Femur (tissue), 1 donor: ENCODE results near the gene FAM9C.

Source experiments
- DNase-seq: peaks from one replicate; pipeline ENCODE4 v3.0.0-alpha.2; 2017

FAM9C gene

GRCh38 chrX:13001961-13002671 is 42.3 kb downstream of the FAM9C start:
- no peak for DNase-seq

DNA sequence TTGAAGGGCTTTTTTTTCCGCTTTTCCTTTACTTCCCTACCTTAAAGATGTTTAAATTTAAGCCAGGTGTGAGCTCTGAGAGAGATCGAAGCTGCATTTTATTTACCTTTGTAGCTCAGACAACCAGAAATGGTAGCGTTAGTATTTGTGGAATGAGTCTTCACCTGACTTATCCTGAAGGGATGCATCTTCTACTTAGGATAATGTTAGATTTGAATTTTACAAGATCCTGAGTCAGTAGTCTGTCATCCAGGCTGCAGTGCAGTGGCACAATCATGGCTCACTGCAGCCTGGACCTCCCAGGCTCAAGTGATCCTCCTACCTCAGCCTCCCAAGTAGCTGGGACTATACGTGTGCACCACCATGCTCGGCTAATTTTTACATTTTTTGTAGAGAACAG is 43.3 kb downstream of the FAM9C start:
- DNase-seq = no peak

DNA sequence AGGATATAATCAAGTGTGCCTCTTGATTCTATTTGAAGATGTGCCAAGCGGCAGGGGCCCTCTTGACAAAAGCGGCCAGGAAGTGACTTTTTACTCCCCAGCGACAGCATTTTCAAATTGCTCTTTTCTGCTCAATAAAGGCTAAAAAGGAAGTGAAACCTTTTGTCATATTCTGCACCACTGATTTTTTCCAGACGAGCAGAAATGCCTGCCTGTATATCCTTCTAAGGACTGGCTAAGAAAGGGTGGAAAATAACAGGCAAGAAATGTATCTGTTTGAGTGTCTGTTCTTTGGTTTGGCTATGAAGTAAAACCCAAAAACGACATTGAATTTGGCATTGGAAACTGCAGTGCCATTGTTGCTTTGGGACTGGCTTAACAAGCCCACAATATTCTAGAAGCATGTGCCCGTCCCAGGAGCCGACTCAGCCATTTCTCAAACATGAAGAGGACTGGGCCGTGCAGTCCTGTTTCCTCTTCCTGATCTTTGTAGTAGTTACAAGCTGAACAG is 44.1 kb downstream of the FAM9C start:
- DNase-seq = no peak

DNA sequence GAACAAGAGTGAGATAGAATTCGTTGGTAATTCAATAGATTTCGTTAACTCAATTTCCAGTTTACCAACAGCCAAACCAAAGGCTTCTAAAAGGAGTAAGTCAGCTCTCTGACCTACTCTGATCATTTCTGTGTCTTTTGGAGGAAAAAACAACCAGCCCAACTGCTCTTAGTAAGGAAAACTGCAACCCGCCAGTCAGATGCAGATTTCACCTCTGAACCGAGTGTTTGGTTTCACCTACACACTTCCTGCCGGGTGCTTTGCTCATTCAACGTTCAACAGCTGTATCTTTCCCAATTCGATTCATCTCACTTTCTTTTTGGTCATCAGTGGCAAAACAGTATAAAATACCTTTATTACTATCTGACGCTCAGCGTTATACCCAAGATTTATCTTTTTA is 45.0 kb downstream of the FAM9C start:
- no peak for DNase-seq

DNA sequence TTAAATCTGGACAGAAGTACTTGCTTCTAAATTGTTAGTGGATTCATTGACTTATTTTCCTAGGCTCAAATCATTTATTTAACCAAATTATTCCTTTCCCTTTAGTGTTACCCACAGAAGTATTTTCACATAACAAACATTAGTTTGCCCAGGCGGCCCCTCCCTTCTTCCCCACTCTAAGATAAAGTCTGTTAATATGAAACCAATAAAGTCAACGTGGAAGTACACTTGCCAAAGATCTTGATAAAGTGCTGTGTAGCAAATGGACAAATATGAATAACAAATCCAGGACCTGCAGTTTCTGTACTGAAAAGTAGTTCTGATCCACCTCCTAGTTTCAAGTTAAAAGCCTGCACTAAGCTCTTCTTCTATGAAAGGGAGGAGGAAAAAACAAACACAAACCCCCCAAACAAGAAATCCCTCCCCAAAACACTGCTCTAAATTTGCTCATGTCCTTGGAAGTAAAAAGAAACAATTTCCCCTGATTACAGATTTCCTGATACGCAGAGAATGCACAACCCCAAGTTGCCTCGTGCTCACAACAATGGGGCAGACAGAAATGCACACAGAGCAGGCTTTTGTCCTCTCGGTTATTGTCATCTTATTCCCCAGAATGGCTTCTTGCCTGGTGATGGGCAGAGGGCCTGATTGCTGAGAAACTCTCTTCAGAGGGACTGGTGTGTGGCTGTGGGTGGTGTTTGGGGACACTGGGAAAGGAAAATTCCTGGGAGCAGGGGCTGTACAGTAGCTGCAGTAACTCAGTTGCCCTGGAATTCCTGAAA is 46.3 kb downstream of the FAM9C start:
- no peak for DNase-seq

GRCh38 chrX:12996934-12997435 is 47.4 kb downstream of the FAM9C start:
- no peak for DNase-seq

DNA sequence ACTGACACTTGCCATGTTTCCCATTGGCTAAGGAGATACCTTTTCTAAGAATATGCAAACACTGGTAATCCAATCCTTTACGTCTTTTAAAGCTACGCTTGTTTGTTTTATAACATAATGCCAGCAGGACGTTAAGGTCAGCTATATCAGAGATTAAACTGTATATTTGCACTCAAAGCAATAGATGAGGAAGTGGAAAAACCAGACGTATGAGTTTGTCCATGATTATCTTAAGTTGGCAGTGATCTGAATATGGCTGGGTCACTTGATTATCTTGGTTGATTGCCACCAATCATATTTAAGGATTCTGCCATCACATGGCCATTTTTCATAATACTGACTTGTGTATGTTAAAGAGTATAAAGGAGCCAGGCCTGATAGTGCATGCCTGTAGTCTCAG is 50.1 kb downstream of the FAM9C start:
- no peak for DNase-seq

DNA sequence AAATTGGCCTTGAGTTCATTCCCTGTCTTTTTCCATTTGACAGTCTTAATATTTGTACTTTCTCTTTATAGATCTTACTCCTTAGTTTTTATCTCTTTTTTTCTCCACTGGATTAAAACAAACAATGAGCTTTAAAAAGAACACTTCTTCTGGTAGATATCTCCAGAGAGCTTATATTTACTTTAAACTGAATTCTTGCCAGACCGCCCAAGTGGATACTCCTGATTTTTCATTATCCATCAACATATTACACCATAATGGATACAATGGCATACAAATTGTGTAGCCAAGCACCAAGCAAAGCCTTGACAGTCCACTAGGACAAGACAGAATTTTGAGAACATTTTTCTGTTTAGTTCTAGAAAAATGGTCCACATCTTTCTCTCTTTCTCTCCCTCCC is 50.6 kb downstream of the FAM9C start:
- no peak for DNase-seq

- no peak for DNase-seq
Measured at GRCh38 chrX:12992544-12993118, 51.8 kb downstream of the FAM9C start.

GRCh38 chrX:12991575-12991974 is 52.8 kb downstream of the FAM9C start:
- no peak for DNase-seq

GRCh38 chrX:12989461-12989860 is 55.0 kb downstream of the FAM9C start:
- DNase-seq = no peak

DNA sequence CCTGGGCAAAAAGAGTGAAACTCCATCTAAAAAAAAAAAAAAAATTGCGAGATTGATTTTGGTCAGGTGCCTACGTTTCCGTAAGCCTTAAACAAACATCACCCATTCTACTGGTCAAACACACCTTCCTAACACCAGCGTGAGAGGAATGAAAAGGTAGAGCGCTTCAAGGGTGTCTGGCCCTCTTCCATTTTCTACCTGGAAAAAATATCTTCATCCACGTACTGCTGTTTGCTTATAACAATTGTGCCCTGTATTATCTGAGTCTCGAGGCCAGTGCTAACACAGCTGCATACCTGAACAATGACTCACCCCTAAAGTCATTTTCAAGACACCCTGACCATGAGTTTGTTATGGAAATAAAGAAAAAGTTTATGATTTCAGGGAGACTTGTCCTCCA is 55.6 kb downstream of the FAM9C start:
- DNase-seq = no peak

- no peak for DNase-seq
Measured at GRCh38 chrX:12987900-12988594, 56.4 kb downstream of the FAM9C start.

DNA sequence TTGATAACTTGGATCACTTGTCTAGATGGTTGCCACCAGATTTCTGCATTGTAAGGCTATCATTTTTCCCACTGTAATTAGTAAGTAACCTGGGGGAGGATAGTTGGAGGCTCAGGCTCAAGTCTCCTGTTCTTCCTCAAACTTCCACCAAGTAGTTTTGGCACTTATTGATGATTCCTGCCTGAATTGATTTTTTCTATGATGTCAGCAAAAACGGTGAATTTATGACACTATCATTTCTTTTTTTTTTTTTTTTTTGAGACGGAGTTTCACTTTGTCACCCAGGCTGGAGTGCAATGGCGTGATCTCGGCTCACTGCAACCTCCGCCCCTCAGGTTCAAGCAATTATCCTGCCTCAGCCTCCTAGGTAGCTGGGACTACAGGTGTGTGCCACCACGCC is 57.1 kb downstream of the FAM9C start:
- DNase-seq = no peak

DNA sequence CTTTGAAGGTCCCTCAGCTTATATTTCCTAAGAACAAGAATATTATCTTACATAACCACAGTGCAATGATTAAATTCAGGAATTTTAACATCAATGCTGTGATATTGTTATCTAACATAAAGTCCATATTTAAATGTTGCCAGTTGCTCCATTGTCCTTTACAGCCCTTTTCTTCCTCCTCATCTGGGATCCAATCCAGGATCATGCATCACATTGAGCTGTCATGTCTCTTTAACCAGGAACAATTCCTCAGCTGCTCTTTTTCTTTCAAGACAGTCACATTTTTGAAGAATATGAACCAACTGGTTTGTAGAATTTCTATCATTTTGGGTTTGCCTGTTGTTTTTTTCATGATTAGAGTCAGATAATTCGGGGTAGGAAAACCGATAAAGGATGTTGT is 57.5 kb downstream of the FAM9C start:
- no peak for DNase-seq

DNA sequence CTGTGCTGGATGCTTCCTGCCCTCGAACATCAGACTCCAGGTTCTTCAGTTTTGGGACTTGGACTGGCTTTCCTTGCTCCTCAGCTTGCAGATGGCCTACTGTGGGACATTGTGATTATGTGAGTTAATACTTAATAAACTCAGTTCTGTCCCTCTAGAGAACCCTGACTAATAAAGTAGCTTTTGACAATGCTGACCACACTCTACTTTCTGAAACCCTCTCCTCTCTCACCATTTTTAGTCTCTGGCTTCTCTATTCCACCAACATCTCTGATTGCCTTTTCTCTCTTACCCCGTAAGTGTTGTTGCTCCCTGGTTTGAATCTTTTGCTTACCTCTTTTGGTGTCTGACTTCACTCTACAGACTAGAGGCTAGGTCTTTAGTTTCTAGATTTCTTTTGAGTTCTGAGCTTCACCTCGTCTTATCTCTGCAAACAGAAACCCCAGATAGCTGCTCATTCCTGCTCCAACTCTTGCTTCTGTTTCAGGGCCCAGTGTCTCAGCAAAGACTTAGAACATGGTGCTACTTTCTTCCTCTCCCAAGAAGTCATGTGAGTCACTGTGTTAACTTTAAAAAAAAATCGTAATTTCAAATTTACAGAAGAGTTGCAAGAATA is 58.1 kb downstream of the FAM9C start:
- no peak for DNase-seq
